Measurements from ENCODE around the gene CLDN7.
A peak's percentile ranks its signal among the peaks of the same experiment; 100 is the strongest.

Gene CLDN7, protein sequence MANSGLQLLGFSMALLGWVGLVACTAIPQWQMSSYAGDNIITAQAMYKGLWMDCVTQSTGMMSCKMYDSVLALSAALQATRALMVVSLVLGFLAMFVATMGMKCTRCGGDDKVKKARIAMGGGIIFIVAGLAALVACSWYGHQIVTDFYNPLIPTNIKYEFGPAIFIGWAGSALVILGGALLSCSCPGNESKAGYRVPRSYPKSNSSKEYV

DNA sequence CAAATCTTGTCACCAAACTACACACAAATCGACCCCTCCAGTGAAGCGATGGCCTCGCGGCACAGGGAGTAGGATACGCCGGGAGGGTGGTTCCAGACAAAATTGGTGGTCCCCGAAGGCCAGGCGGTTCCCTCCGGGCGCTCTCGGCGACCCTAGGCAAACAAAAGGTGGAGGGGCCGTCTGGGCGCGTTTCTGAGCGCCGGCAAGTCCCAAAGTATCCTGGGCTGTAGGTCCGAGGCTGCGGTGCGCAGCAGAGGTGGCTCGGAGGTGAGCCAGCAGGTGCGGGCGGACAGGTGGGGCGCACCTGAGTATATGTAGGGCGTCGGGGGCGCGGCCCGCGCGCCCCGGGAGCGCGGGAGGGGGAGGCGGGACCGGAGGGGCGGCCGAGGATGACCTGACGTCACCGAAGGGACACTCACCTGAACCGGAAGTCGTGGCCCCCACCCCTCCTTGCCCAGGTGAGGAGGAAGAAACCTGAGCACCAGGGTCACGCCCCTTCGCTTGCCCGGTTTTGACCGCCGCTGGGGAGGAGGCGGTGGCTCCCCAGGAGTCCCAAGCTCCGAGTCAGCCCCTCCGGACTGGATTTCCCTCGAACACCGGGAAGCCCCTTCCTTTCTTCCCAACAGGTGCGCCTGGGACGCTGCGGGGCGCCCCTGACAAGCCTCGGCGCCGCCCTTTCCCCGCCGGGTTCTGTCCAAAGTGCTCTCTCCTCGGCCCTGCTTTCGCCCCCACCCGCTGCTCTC is at the start of gene CLDN7:
TSS of gene CLDN7 (minus strand) at position 287 of the 743 bp plus-strand sequence. CDS start 435 bp downstream, outside the sequence.
- DNase-seq (ENCODE audit: low read depth in 2 of 2), result no peak

DNA sequence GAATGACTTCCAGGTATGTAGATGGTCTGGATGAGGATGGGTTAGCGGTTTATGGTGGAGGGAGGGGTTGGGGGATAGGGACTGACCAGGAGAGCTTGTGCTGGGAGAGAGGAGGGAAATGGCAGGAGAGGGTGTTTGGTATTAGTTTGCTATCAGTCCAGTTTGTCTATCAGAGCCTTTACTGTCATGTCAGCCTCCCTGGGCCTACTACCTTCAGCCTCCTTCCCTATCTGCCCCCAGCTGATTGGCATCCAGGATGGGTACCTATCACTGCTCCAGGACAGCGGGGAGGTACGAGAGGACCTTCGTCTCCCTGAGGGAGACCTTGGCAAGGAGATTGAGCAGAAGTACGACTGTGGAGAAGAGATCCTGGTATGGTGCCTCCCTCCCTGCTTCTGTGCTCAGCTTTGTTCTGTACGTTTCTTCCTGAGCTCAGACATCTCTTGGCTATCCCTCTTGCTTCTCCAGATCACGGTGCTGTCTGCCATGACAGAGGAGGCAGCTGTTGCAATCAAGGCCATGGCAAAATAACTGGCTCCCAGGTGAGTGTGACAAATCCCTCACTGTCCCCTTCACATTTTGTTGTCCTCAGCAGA is 48.9 kb upstream of the CLDN7 start:
- DNase-seq (ENCODE audit: low read depth in 2 of 2), result no peak

DNA sequence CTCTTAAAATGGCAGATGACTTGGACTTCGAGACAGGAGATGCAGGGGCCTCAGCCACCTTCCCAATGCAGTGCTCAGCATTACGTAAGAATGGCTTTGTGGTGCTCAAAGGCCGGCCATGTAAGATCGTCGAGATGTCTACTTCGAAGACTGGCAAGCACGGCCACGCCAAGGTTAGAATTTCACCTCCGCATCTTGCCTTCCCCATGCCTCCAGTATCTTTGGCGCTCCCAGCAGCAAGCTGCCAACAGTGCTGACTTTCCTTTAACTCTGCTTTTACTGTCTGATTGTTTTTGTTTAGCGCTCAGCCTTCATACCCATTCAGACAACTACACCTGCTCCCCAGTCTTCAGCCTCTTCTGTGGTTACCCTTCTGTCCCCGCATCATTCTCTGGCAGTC is 47.4 kb upstream of the CLDN7 start:
- no peak for DNase-seq (ENCODE audit: low read depth in 2 of 2)

DNA sequence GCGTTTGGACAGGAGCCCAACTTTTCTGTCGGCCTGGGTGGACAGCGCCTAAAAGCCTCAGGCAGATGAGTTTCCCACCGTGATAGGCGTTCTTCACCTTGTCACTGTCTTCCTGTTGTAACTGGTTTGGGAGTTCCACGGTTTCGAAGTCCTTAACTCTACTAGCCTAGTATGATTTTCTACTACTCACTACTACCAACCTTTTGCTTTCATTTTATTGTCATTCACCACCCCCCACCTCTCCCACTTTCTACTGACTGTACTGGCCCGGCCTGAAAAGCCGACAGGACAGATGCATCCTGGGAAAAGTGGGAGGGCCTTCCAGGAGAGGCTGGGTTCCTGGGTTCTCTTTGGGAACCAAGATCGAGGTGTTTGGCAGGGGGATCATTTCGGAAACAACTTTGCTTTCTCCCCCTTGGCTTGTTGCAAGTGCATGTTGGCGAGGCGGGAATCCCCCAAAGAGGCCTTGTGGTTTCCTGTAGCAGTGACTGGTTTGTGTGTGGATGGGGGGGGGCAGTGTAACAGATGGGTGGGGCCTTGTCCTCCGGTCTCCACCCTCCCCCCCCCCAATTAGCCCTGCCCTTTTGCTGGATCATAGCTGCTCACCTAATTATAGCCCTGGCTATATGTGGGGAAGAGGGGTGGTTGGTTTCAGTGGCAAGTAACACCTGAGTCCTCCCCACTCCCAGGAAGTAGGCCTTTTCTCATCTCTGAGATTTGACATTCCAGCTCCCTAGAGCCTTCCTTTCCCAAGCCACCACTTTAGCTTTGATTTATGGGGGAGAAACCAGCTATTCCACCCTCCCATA is 46.6 kb upstream of the CLDN7 start:
- peak; percentile 62 to 76 for DNase-seq (ENCODE audit: low read depth in 2 of 2)

DNA sequence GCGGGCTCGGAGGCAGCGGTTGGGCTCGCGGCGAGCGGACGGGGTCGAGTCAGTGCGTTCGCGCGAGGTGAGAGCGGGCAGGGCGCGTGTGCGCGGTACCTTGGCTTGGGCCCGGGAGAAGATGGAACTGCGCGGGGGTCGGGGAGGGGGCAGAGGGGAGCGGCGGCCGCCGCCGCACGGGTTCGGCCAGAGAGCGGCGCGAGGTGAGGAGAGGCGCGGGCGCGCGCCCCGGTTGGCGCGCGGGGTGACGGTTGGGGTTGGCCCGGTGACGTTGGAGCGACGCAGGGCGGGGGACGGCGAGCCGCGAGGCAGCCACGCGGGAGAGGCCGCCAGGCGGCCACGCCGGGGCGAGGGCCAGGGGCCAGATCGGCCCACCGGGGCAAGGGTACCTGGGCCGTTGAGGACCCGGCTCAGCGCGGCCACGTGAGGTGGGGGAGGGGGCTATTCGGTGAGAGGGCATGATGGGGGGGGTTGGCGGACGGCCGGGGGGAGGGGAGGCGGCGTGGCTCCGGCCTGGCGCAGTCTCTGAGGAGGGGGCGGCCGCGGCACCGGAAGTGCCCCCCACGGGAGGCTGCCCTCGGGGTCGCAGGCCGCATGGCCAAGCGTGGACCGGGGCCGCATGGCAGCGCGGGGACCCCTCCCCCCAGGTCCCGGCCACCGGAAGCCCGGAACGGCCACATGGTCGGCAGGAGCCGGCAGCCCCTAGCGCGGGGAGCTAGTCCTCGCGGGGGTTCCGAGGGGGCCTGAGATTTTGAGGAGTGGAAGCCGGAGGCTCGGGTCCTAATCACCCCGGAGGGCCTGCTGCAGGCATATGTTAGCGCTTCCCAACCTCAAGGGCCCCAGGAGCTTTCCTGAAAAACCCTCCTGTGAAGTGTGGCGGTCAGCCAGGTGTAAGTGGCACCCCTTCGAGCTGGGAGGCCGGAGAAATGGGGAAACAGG is 45.7 kb upstream of the CLDN7 start:
- no peak for DNase-seq (ENCODE audit: low read depth in 2 of 2)

DNA sequence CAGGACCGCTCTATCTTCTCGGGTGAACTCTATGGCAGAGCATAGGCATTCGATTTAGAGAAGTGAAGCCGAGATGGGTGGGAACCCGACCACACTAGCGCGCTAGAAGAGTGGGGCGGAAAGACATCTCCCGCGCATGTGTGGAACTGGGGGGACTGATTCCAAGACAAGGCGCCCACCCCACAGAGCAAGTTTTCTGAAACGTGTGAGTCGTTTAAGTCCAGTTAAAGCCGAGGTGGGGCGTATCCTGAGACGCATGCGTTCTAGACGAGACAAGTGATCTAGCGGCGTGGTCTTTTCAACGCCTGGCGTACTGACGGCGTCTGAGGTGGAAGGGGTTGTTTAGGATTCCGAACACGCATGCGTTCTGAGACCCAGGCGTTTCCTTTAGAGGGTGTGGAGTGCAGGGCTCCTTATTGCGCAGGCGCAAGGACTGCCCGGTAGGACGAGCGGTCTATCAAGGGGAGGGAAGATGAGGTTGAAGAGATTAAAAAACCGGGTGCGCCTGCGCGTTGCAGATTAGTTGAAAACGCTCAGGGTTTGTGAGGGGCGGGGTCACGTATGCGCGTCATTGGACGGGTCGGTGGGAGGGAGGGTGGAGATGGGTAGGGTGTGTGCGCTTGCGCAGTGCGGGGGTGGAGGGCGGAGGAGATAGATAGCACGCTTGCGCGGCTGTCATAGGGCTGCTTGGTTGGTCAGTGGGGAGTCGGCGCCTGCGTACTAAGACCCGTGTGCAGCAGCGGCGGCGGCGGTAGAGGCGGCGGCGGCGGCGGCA is 44.8 kb upstream of the CLDN7 start, which contains the start of gene EIF5A:
TSS of gene EIF5A (plus strand) at position 718 of the 775 bp plus-strand sequence. CDS start 2,008 bp downstream, outside the sequence.
- DNase-seq (ENCODE audit: low read depth in 2 of 2), result peak; percentile 100

DNA sequence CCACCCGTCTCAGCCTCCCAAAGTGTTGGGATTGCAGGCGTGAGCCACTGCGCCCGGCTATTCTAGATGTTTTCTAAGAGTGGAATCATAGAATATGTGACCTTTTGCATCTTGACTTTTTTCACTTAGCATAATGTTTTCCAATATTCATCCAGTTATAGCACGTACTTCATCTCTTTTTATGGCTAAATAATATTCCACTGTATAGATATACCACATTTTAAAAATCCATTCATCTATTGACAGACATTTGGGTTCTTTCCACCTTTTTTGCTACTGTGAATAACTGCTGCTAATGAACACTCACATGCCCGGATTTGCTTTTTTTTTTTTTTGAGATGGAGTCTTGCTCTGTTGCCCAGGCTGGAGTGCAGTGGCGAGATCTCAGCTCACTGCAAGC is 41.9 kb upstream of the CLDN7 start:
- DNase-seq (ENCODE audit: low read depth in 2 of 2), result no peak

DNA sequence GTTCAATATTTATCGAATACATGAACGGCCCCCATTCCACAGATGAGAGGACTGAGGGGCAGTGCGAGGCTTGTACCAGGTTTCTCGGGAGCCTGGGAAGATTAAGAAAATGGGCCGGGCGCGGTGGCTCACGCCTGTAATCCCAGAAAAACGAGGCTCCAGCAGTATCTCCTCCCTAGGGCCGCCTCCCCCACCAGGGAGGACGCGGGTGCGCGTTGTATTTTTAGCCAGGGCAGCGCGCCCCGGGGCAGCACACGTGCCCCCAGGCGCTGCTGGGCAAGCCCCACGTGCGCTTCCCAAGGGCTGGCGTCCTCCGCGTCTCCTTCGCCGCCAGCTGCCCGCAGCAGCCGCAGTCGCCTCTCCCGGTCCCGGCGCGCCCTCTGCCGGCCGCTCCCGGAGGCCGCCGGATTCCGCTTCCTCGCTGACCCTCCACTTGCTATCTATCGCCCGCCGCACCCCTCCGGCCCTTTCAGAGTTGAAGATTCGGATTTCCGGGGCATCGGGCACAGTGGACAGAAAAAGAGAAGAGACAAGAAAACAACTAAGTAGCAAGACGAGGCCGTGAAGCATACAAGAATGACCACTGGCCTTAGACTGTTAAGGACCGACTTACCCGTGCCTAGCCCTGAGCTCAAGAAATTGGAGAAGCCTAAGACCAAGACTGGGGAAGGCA is 34.0 kb upstream of the CLDN7 start:
- DNase-seq (ENCODE audit: low read depth in 2 of 2), result peak in 1 of 2 donors; percentile 50

DNA sequence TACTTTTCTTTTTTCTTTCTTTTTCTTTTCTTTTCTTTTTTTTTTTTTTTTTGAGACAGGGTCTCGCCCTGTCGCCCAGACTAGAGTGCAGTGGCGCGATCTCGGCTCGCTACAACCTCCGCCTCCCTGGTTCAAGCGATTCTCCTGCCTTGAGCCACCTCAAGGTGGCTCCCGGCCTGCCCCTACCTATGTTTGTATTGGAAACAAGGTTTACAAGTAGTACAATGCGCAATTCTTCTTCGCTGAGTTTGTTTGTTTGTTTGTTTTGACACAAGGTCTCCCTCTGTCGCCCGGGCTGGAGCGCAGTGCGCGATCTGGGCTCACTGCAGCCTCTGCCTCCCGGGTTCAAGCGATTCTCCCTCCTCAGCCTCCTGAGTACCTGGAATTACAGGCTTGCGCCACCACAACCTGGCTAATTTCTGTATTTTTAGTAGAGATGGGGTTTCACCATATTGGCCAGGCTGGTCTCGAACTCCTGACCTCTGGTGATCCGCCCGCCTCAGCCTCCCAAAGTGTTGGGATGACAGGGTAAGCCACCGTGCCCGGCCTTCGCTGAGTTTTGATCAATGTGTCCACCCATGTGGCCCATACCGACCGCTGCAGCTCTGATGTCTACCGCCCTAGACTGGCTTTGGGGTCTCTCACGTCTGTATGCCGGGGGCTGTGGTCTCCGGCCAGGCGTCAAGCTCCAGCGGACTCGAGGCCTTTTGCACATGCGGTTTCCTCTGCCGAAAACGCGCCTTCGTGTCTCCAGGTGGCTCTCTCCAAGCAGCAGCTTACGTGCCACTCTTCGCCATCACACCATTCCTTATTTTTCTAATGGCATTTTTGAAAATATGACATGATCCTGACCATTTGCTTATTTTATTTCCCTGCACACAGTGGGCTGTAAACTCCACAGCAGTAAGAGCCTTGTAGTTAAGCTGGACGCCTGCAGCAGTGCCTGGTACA is 33.2 kb upstream of the CLDN7 start:
- no peak for DNase-seq (ENCODE audit: low read depth in 2 of 2)

DNA sequence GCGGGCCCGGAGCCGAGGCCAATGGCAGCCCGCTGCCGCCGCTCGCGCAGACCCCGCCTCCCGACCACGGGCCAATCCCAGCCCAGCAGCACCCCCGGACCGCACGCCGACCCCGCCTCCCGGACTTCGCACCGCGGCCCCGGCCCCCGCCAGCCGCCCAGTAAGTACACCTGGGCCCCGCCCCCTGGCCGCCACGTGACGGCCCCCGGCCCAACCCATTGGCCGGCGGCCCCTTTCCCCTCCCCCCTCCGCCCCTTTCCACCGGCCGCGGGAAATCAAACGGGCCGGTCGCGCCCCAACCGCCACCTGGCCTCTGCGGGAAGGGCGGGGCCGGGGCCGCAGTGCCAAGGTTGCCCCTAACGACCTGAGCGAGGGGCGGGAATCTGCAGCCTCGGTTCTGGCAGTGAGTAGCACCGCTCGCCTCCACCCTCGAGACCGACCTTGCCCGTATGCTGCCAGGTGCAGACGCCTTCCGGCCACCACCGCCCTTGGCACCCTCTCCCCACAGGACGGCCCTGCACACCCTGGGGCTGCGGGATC is 32.4 kb upstream of the CLDN7 start, which contains the start of gene YBX2:
TSS of gene YBX2 (minus strand) at position 26 of the 540 bp plus-strand sequence. CDS start 139 bp downstream, outside the sequence.
- DNase-seq (ENCODE audit: low read depth in 2 of 2), result peak; percentile 42 to 54

DNA sequence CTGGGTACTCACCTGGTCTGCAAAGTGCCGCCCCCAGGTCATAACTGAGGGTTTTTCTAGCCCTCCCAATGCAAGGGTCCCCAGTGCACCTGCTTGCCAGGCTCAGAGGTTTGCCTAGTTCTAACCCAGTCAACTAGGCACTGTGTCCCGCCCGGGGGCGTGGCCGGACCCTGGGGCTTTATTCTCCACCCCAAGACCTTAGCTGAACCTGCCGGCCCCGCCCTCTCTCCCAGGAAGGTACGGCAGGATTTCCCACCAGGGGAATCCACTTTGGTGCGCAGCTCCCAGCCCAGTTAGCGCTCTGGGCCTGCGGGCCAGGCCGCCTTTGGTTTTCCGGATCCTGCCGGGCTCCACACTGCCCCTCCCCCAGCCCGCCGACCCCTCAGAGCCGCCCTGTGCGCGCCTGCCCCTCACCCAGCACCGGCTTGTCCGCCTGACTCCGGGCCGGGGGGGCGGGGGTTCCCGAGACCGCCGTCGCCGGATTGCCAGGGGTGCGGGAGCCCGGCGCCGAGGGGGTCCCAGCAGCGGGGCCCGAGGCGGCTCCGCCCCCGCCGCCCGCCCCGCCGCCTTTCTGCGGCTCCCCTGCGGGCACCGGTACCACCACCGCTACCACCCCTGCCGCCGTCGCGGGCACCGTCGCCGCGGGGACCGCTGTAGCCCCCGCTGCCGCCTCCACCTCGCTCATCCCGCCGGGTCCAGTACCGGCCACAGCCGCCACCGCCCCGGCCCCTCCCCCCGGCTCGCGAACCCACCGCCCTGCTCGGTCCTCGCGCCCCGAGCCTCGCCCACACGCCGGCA is 31.7 kb upstream of the CLDN7 start:
- DNase-seq (ENCODE audit: low read depth in 2 of 2), result no peak

DNA sequence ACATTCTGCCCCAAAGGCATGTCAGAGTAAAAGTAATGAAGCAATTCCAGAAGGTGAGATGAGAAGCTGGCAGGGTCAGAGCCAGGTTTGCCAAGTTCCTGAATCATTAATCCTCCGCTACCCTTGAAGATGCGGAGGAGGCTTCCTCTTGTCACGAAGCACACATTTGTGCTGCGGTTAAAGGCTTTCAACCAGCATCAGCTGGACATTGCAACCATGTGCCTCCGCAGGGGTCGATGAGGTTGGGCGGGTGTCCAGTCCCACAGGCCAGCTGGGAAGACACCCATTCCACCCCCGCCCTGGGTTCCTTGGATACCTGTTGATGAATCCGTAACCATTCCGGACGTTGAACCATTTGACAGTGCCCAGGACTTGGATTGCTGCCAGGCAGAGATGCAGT is 30.9 kb upstream of the CLDN7 start:
- DNase-seq (ENCODE audit: low read depth in 2 of 2), result no peak

DNA sequence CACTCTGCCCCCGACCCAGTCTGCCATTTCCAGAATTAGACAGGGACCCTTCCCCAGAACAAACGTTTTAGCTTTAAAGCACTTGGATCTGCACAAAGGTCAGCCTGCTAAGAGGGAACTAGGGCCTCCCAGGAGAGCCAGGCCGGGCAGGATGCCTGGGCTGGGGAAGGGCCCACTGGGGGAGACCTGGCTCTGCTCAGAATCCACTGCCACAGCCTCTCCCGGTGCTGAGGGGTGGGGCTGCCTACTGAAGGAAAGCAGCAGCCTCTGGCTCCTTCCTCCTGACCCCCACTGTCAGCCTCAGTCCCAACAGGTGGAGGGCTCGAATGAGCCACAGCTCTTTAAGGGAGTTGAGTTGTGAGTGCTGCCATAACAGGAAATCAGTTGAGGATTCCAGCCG is 30.5 kb upstream of the CLDN7 start:
- DNase-seq (ENCODE audit: low read depth in 2 of 2), result no peak

DNA sequence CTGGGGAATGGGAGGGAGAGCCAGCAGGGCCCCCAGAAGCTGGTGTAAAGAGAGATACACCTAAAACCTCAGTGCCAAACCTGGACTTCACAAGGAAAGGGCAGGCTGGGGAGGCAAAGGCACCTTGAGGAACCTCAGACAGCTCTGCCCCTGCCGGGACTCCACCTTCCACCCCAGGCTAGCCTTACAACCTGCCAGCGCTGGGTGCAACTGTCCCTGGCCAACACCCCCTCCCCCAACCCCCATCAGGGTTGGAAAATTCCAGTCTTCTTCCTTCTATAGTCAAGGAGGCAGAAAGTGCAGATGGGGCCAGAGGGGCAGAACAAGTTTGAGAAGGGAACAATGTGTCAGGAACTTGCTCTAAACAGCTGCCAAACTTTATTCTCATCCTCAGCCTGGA is 29.9 kb upstream of the CLDN7 start:
- DNase-seq (ENCODE audit: low read depth in 2 of 2), result no peak

DNA sequence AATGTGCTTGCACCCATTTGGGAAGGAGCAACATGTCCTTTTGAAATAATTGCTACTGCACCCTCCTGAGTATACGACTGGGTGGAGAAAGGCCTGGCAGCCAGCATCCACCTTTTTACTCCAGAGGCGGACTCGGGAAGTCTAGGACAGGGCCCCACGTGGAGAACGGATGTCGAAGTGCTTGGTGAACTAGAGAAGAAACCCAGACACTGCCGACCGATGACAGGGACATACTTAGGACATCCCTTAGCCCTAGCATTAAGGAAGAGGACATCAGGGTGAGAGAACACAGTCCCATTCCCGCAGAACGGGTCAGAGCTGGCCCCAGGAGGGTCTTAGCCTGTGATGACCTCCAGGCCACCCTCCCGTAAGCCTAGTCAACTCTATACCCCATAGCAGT is 28.4 kb upstream of the CLDN7 start:
- no peak for DNase-seq (ENCODE audit: low read depth in 2 of 2)

DNA sequence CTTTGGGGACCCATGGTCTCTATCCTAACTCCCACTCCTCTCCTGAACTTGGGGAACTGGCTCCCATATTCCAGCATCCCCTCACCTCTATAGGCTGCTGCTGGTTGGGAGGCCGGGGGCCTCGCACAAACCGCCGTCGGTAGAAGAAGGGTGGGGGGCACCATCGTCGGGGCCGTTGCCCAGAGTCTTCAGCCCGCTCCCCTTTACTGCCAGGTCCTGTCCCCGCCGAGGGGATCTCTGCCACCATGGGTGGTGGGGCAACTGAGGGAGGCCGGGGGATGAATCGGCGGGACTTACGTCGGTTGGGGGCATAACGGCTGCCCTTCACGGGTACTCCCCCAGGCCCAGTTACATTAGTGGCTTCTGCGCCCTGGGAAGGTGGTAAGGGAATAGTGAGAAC is 27.9 kb upstream of the CLDN7 start:
- no peak for DNase-seq (ENCODE audit: low read depth in 2 of 2)
